ENCODE data around the gene SDF2L1. TPM values are rescaled to one million over a fixed set of nuclear protein-coding genes. Genes with fewer than 3 reads are reported as not detected.
A peak's percentile ranks its signal among the peaks of the same experiment; 100 is the strongest.

Gene SDF2L1
- total and polyA plus RNA-seq, 9 of the 15 experiments (the other 6 are each of a cell fraction or from before 2014, with no cell fraction given), result 15.1 to 989 (median 124) TPM

GRCh38 chr22:21629255-21630149, 12.6 kb upstream of the SDF2L1 start, which contains the start of gene YDJC (continued):
- no peak for TF ChIP-seq CHD7 (IDR thresholded peaks at IDR 0.05; ENCODE audit: low read depth, low read length)
- TF ChIP-seq PTTG1 (tag; IDR thresholded peaks at IDR 0.05; ENCODE audit: low read depth), result no peak
- no peak for TF ChIP-seq EHMT2 (IDR thresholded peaks at IDR 0.05)
- TF ChIP-seq TAF15 (IDR thresholded peaks at IDR 0.05; ENCODE audit: low read depth, low read length), result no peak
- TF ChIP-seq ELF1 (tag; IDR thresholded peaks at IDR 0.05), result no peak
- TF ChIP-seq RBM22 (IDR thresholded peaks at IDR 0.05; ENCODE audit: low read depth, low read length, poor library complexity, severe bottlenecking), result no peak
- TF ChIP-seq DPF2 (IDR thresholded peaks at IDR 0.05), result no peak
- TF ChIP-seq SRSF1 (IDR thresholded peaks at IDR 0.05; ENCODE audit: low read depth, low read length), result no peak
- TF ChIP-seq MAFF (IDR thresholded peaks at IDR 0.05; ENCODE audit: low read length), result peak; percentile 25; the same call in 1 of the 2 replicates
- TF ChIP-seq TBL1XR1 (IDR thresholded peaks at IDR 0.05; ENCODE audit: low read length in 2 of 2), result peak; percentile 91 to 95
- no peak for TF ChIP-seq SMAD3 (CRISPR knock-in tag; conservative IDR thresholded peaks at IDR 0.05)
- no peak for TF ChIP-seq NONO (IDR thresholded peaks at IDR 0.05; ENCODE audit: low read depth in 2 of 2, low read length in 1 of 2)
- TF ChIP-seq ZNF212 (CRISPR knock-in tag; IDR thresholded peaks at IDR 0.05), result no peak
- no peak for TF ChIP-seq CCAR2 (IDR thresholded peaks at IDR 0.05; ENCODE audit: low read depth, low read length)
- no peak for TF ChIP-seq KLF13 (tag; IDR thresholded peaks at IDR 0.05; ENCODE audit: borderline replicate concordance, low read depth)
- TF ChIP-seq ZNF551 (CRISPR knock-in tag; IDR thresholded peaks at IDR 0.05), result no peak
- no peak for TF ChIP-seq HNRNPK (IDR thresholded peaks at IDR 0.05; ENCODE audit: low read depth, low read length, poor library complexity, severe bottlenecking)
